ENCODE data around the gene SH3TC1.
A peak's percentile ranks its signal among the peaks of the same experiment; 100 is the strongest.

The SH3TC1 gene

DNA sequence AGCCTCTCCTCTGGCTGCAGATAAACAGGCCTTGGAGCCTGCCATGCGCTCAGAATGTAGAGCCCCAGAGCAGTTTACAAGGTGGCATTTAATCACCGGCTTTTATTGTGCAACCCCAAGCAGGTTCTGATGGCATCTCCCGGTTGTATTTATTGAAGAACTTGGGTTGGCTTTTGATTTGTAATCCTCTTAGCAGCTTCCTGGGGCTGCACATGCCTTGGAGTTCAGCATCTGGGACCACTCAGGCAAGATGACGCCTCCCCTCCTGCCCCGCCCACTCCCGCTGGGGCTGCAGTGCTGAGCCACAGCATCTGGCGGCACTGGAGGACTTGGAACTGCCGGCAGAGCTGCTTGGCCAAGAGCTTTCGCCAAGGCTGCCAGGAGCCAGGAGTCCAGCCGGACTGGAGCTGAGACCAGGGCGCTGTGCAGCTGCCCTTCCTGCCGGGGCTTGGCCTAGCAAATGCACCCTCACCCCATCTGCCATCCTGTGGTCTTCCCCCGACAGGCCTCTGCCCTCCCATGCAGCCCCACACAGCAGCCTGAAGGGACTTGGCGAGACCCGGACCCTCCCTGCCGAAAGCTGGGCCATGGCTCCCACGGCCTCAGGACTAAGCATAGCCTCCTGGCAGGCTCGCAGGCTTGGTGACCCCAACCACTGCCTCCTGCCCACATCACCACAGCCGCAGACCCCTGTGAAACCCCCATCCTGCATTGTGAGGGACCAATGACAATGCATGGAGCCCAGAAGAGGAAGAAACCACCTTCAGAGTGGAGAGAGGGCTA, 75.9 kb downstream of the SH3TC1 start:
- DNase-seq (ENCODE audit: low read depth in 1 of 2, low spot score in 1 of 2), result peak in 1 of 2 experiments; percentile 15
- TF ChIP-seq JUND (IDR thresholded peaks at IDR 0.05; ENCODE audit: low read depth), result no peak
- in situ Hi-C loops (cut with HindIII; ENCODE audit: low pct_unique_long_range_greater_than_20kb, low sequenced_read_pairs), result no loop called here

DNA sequence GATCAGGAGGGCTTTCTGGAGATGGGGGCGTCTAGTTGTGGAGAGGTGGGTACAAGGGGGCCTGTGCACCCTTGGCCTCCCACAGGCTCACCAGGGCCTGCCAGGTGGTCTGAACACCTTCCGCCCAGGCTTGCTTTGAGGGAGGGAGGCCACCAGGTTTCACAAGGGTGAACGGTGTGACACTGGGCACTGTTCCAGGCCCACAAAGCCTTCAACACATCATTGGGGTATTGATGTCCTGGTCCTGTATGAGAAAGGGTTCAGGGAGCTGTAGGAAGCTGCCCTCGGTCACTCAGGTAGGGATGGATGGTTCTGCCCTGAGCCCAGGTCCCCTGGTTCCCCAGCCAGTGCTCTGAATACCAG, 76.4 kb downstream of the SH3TC1 start:
- in situ Hi-C loops (cut with HindIII; ENCODE audit: low pct_unique_long_range_greater_than_20kb, low sequenced_read_pairs), result no loop called here
- TF ChIP-seq JUND (IDR thresholded peaks at IDR 0.05; ENCODE audit: low read depth), result no peak
- DNase-seq (ENCODE audit: low read depth in 1 of 2, low spot score in 1 of 2), result no peak

DNA sequence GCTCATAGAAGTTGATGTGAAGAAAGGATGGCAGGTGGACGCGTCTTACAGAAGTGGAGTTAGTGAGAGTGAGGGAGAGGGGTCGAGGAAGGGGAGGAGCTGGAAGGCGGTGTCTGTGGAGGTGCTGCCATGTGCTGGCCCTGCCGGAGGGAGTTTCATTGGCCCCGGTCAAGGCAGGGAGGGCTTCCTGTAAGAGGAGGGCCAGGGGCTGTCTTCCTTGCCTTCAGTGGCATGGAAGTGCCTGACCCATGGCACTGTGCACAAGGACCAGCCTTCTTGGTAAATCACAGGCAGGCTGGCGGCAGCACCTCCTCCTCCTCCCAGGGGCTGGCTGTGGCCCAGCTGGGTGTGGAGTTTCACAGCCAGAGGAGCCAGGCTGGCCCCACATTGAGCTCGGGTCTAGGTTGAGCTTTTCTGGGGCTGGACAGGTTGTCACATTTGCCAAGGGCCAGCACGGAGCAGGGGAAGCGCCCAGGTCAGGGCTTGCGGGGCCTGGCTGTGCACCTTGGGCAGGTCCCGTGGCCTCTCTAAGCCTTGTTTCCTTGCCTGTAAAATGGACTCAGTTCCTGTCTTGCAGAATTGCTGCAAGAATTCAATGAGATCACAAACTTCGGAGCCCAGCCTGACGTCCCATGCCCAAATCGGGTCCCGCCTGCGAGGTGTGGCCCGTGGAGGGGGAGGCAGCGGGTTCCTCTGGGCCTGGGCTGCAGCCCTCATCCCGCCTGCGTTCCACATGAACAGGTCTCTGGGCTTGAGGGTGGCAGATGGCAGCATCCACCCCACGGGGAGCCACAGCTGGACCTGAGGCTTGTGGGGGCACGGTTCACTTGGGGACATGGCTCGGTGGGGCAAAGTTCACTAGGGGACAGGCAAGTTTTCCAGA, 77.5 kb downstream of the SH3TC1 start:
- in situ Hi-C loops (cut with HindIII; ENCODE audit: low pct_unique_long_range_greater_than_20kb, low sequenced_read_pairs), result no loop called here
- no peak for DNase-seq (ENCODE audit: low read depth in 1 of 2, low spot score in 1 of 2)
- TF ChIP-seq JUND (IDR thresholded peaks at IDR 0.05; ENCODE audit: low read depth), result no peak

DNA sequence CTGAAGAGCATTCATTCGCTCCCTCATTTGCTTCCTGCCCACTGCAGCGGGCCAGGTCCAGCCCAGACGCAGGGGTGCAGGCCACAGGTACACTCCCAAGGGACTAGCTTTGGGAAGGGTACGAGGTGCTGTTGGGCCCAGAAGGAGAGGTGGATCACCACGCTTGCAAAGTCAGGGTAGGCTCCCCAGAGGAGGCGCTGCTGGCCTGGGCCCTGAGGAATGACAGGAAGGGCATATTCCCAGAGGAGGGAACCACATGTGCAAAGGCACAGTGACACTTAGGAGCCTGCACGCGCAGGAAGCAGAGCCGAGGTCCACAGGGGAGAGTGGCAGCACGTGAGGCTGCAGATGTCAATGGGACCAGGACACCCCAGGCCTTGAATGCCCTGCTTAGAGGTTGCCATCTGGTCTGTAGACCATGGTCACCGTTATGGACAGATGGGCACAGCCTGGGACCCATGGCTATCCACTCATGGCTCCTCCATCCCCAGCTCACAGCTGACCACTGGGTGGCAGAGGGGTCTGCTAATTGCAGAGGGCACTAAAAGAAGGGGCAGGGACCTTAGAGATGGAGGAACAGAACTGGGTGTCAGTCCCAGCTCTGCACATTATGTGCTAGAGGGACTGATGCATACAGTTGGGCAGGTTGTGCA, 78.4 kb downstream of the SH3TC1 start:
- DNase-seq (ENCODE audit: low read depth in 1 of 2, low spot score in 1 of 2), result no peak
- no peak for TF ChIP-seq JUND (IDR thresholded peaks at IDR 0.05; ENCODE audit: low read depth)
- in situ Hi-C loops (cut with HindIII; ENCODE audit: low pct_unique_long_range_greater_than_20kb, low sequenced_read_pairs), result no loop called here

DNA sequence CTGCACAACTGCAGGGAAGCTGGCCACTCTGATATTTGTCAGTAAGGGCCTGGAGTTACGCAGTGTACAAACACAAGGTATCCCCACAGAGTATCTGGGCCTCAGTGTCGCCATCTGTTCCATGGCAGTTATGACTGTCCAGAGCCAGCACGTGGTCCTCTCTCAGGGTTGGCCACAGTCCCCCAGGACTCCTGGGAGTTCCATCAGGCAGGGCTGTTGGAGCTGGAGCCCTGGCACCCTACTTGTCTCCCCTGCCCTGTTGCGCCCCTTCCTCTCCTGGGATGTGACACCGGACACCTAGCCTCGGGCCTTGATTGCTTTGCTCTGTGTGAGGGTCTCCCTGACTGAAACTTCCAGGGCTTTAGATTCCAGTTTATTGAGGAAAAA, 78.9 kb downstream of the SH3TC1 start:
- no peak for TF ChIP-seq JUND (IDR thresholded peaks at IDR 0.05; ENCODE audit: low read depth)
- no peak for DNase-seq (ENCODE audit: low read depth in 1 of 2, low spot score in 1 of 2)
- in situ Hi-C loops (cut with HindIII; ENCODE audit: low pct_unique_long_range_greater_than_20kb, low sequenced_read_pairs), result no loop called here

DNA sequence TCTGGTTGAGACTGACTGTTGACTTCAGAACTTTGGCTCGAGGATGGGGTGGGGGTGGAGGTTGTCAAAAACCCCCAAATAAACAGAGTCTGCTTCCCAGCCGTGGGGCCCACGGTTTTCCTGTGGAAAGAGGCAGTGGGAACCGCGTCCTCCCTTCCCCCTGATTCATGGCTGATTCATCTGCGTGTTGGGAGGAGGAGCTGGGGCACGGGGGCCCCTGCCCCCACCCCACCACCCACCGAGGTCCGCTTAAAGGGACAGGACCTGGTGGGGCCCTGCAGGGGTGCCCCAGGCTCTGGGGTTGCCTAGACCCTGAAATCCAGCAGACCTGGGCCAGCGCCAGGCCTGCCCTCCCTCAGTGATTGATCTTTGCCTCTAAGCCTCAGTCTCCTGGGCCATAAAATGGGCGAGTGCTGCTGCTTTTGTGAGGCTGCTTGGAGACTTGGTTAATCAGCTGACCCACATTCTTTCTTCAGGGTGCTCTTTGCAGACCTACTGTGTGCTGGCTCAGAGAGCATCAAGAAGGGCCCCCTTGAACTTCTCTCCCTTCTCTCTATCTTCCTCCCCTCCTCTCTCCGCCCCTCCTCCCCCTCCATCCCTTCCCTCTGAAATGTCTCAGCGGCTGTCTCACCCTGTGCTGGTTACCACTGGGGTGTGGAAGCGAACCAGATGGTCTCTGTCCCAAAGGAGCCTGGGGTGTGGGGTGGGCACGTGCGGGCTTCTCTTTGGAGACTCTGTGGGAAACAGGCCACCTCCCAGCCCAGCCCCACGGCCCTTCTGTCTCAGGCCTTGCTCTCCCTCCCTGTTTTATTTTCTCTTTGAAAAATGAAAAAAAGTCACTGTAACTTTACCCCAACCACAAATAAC, 79.6 kb downstream of the SH3TC1 start:
- TF ChIP-seq JUND (IDR thresholded peaks at IDR 0.05; ENCODE audit: low read depth), result no peak
- no peak for DNase-seq (ENCODE audit: low read depth in 1 of 2, low spot score in 1 of 2)

DNA sequence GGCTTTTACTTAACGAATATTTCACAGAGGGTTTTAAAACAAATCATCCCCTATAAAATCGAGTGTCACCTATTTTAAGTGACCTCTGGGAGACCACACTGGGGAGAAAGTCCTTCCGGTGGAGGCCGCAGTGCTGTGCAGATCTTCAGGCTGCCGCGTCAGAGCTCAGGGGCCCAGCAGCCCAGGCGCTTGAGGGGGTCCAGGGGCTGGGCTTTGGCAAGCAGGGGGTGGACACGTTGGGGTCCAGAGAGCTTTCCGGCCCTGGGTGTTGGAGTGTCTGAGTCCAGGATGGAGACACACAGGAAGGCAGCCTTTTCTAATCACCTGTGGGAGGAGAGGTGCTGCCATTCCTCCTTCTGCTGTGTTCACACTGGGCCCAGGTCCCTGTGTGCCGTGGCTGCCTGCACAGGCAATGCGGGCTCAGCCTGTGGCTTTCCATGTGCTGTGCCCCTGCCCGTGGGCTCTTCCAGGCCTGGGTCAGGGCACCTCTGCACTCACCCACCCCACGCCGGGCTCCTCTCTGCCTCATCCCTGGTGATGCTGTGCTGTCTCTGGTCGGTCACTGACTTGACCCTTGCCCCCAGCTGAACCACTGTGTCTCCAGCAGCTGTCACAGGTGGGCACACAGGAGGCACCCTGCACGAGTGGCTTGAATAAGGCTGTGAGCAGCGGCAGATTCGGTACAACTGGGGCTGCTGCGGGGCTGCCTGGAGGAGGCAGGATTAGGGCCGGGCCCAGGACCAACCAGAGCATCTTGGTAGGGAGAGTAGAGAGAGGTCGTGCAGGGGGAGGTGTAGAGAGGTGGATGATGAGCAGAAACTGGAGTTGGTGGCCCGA, 80.4 kb downstream of the SH3TC1 start:
- no peak for TF ChIP-seq JUND (IDR thresholded peaks at IDR 0.05; ENCODE audit: low read depth)
- in situ Hi-C loops (cut with HindIII; ENCODE audit: low pct_unique_long_range_greater_than_20kb, low sequenced_read_pairs), result no loop called here
- no peak for DNase-seq (ENCODE audit: low read depth in 1 of 2, low spot score in 1 of 2)

More for the DNA sequence above, 79.6 kb downstream of the SH3TC1 start:
- in situ Hi-C loops (cut with HindIII; ENCODE audit: low pct_unique_long_range_greater_than_20kb, low sequenced_read_pairs), result no loop called here

DNA sequence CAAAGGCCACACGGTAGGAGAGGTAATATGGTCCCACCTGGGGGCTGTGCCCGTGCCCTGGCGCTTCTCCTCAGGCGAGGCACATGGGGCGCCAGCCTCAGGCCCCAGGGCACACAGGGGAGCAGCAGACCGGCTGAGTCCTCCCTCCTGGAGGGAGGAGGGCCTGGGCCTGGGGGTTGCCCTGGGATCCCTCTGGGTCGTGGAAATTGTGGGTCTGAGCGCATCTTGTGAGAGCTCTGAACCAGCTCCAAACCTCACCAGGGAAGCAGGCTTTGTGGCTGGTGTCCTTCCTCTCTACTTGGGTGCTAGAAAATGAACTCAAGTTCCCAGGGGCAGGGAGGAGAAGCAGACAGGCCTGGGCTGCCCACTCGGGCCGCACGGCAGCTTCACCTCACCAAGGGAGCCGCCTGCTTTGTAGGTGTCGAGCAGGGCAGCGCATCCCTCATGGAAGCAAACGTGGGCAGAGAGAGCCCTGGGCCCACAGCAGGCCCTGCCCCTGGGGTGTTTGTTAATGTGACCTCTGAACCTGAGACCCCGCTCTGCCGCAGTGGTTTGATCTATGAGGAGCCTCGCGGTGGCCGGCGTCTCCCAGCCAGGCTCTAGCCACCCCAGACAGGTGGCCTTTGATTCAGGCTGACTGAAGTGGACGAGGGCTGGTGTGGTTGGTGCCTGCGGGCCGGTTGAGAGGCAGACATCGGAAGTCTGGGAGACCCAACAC, 81.2 kb downstream of the SH3TC1 start:
- in situ Hi-C loops (cut with HindIII; ENCODE audit: low pct_unique_long_range_greater_than_20kb, low sequenced_read_pairs), result no loop called here
- no peak for DNase-seq (ENCODE audit: low read depth in 1 of 2, low spot score in 1 of 2)
- TF ChIP-seq JUND (IDR thresholded peaks at IDR 0.05; ENCODE audit: low read depth), result no peak

DNA sequence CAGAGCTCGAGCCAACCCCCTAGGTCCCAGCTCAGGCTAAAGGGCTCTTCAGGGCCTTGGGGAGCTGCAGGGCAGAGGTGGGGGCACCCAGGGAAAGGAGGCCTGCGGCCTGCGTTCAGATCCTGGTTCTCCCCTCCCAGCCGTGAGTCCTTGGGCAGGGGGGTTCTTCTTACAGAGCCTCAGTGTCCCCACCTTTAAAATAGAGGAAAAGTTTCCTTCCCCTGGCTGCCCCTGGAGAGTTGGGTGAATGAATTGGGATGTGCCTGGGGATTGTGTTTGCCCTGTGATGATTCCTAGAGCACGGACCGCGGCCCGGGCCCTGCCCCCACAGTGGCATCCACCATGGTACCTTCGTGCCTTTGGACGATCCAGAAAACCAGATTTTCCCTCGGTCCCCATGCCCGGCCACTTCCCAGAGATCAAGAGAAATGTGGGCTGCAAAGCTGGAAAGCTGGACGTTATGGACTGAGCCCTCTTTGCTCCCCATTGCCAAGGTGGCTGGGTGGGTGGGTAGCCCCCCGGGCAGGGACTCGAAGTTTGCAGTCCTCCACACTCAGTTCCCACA, 81.9 kb downstream of the SH3TC1 start:
- in situ Hi-C loops (cut with HindIII; ENCODE audit: low pct_unique_long_range_greater_than_20kb, low sequenced_read_pairs), result no loop called here
- DNase-seq (ENCODE audit: low read depth in 1 of 2, low spot score in 1 of 2), result no peak

DNA sequence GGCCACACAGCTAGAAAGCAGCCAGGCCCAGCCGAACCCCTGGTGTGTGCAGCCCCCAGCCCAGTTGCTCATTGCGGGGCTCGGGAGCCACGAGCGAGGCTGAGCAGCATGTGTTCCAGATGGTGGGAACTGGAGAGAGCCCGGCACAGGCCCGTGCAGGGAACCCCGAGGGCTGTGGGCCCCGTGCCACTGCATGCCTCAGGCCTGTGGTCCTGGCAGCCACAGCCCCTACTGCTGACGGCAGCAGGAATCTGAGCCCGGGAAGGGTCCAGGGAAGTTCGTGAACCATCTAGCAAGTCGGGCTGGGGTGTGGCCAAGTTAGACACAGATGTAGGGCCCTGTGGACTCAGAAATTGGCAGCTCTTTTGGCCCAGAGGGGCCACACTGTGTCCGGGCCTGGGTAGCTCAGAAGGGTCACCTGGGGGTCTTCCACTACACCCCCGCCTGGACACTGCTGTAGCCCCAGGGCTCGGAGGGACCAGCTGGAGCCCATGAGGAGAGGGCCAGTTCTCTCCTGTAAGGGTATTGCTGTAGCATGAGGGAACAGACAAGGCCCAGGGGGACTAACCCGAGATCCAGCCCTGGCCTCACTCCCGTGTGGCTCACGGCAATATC, 82.5 kb downstream of the SH3TC1 start:
- no peak for DNase-seq (ENCODE audit: low read depth in 1 of 2, low spot score in 1 of 2)
- no peak for TF ChIP-seq JUND (IDR thresholded peaks at IDR 0.05; ENCODE audit: low read depth)
- in situ Hi-C loops (cut with HindIII; ENCODE audit: low pct_unique_long_range_greater_than_20kb, low sequenced_read_pairs), result no loop called here

More for the DNA sequence above, 81.9 kb downstream of the SH3TC1 start:
- TF ChIP-seq JUND (IDR thresholded peaks at IDR 0.05; ENCODE audit: low read depth), result no peak

All from T47D (cell line).